PC-3 (cell line): ENCODE data around the gene CARTPT.

Source experiments
- EZH2 ChIP-seq: fragments of 300-600 bp; sonication (generic); IDR thresholded peaks from one replicate; pipeline ENCODE4 v1.6.1; 2017; ENCODE audit warnings: antibody characterized with exemption, mild to moderate bottlenecking, low read length; ENCODE audit not compliant: unreplicated experiment
- EZH2phosphoT487 ChIP-seq: fragments of 300-600 bp; sonication (generic); IDR thresholded peaks from 2 replicates; pipeline ENCODE4 v1.6.1; 2018; ENCODE audit warnings: mild to moderate bottlenecking, antibody characterized with exemption, low read length, borderline replicate concordance

- no peak for TF ChIP-seq EZH2phosphoT487
- no peak for TF ChIP-seq EZH2
Measured at GRCh38 chr5:71697967-71698366, 21.1 kb upstream of the CARTPT start.
